K562 (cell line): ENCODE data around the gene DNA2. TPM values are rescaled to one million over a fixed set of nuclear protein-coding genes. Genes with fewer than 3 reads are reported as not detected.

Experiments used
- ATAC-seq: fragments of 200-7000 bp; cut with Tn5 transposase; 3 replicates; pipeline ENCODE4 v1.9.1; 2020; ENCODE audit warnings: moderate library complexity
- BruUV-seq: library from RNA; stranded (reverse); fragments of 400-500 nt; replicated peaks from 2 replicates; lab custom pipeline; 2021; lab: Mats Ljungman, UMichigan
- CTCF ChIA-PET: fragments of 300-600 bp; formaldehyde crosslinking; extraction: SDS; loops from one replicate; lab custom pipeline; 2021; ENCODE audit warnings: low intra/inter-chr PET ratio; lab: Yijun Ruan, JAX
- POLR2A ChIA-PET: fragments of 300-600, 350-650 bp; sonication (Branson Sonifier 250); formaldehyde crosslinking; extraction: SDS; loops from one replicate; lab custom pipeline; 2021; ENCODE audit warnings: antibody characterized with exemption, inconsistent platforms; lab: Yijun Ruan, JAX
- DNase-seq, 4 experiments: peaks; one replicate each; pipeline versions ENCODE4 v3.0.0 to v3.0.0-alpha.2; 2011 to 2018; ENCODE audit warnings: low spot score in 3 of 4, mixed read lengths in 3 of 4; ENCODE audit errors: extremely low read depth in 1 of 4
- FAIRE-seq: peaks from 2 replicates; lab custom pipeline; 2011; peaks lifted over from hg19 to GRCh38; lab: Jason Lieb, UNC
- H2AFZ ChIP-seq: 2 replicates; pipeline ENCODE4 v1.6.0; 2011; ENCODE audit warnings: low read depth, low read length, control low read depth, inconsistent platforms
- H3K27ac ChIP-seq: fragments of 200-600 bp; 3 replicates; pipeline ENCODE4 v1.8.0; 2011; ENCODE audit warnings: low read depth, mild to moderate bottlenecking, control low read depth, inconsistent platforms, low read length, moderate library complexity, mixed read lengths; ENCODE audit errors: extremely low read depth
- H3K27me3 ChIP-seq, 2 experiments: fragments of 300-600 bp in 1 of 2; 2 replicates in 1 of 2; 3 replicates in 1 of 2; pipeline versions ENCODE4 v1.6.0 to v1.8.0; 2011; ENCODE audit warnings: inconsistent platforms in 2 of 2, low read length in 2 of 2, mild to moderate bottlenecking in 1 of 2, mixed read lengths in 1 of 2, moderate library complexity in 1 of 2; ENCODE audit not compliant: control insufficient read depth in 2 of 2, insufficient read depth in 2 of 2
- H3K36me3 ChIP-seq: fragments of 300-600 bp; 3 replicates; pipeline ENCODE4 v1.8.0; 2011; ENCODE audit warnings: mild to moderate bottlenecking, low read length, inconsistent platforms; ENCODE audit not compliant: control insufficient read depth, insufficient read depth
- H3K4me1 ChIP-seq, 2 experiments: fragments of 200-600 bp in 1 of 2; replicated peaks in 1 of 2; 2 replicates in 1 of 2; 3 replicates in 1 of 2; pipeline versions ENCODE4 v1.5.1 to v1.8.0; 2011; ENCODE audit warnings: inconsistent platforms in 2 of 2, low read length in 2 of 2, mild to moderate bottlenecking in 1 of 2, mixed read lengths in 1 of 2, moderate library complexity in 1 of 2; ENCODE audit not compliant: control insufficient read depth in 2 of 2, insufficient read depth in 2 of 2
- H3K4me2 ChIP-seq: 2 replicates; pipeline ENCODE4 v1.6.1; 2011; ENCODE audit warnings: low read length, control low read depth, inconsistent platforms, mixed read lengths; ENCODE audit not compliant: insufficient read depth
- H3K4me3 ChIP-seq: fragments of 200-600 bp; sonication (generic), shearing (Covaris generic); 2 replicates; pipeline ENCODE4 v1.5.1; 2016; ENCODE audit warnings: control low read depth, inconsistent platforms
- H3K79me2 ChIP-seq: fragments of 200-600 bp; 3 replicates; pipeline ENCODE4 v1.8.0; 2011; ENCODE audit warnings: low read length, inconsistent platforms; ENCODE audit not compliant: control insufficient read depth, insufficient read depth
- H3K9ac ChIP-seq, 2 experiments: 2 replicates each; pipeline versions ENCODE4 v1.6.0 to v1.6.1; 2011; ENCODE audit warnings: low read depth in 2 of 2, low read length in 2 of 2, control low read depth in 1 of 2, inconsistent platforms in 1 of 2, mild to moderate bottlenecking in 1 of 2, mixed read lengths in 1 of 2; ENCODE audit not compliant: insufficient read depth in 1 of 2
- H3K9me1 ChIP-seq: one replicate; pipeline ENCODE4 v1.6.0; 2011; ENCODE audit warnings: inconsistent platforms, mild to moderate bottlenecking, low read length, moderate library complexity; ENCODE audit not compliant: control insufficient read depth, insufficient read depth
- H3K9me3 ChIP-seq: replicated peaks from 2 replicates; pipeline ENCODE4 v1.5.1; 2011; ENCODE audit warnings: low read depth, low read length, inconsistent platforms; ENCODE audit not compliant: control insufficient read depth, insufficient read depth
- H4K20me1 ChIP-seq: replicated peaks from 2 replicates; pipeline ENCODE4 v1.6.1; 2011; ENCODE audit warnings: low read length, inconsistent platforms, mixed read lengths; ENCODE audit not compliant: control insufficient read depth, insufficient read depth
- HOXB6 ChIP-seq: fragments of 250-450 bp; sonication (Bioruptor Pico); IDR thresholded peaks from 2 replicates; pipeline ENCODE4 v1.5.1; 2022; ENCODE audit warnings: mild to moderate bottlenecking, borderline replicate concordance
- KDM5B ChIP-seq: fragments of 200-600 bp; sonication (generic); IDR thresholded peaks from 2 replicates; pipeline ENCODE4 v1.6.1; 2012; ENCODE audit warnings: low read depth, mild to moderate bottlenecking, moderate library complexity, low read length, control low read depth, inconsistent platforms; ENCODE audit not compliant: insufficient replicate concordance
- NCOA1 ChIP-seq: fragments of 450-650 bp; IDR thresholded peaks from 2 replicates; pipeline ENCODE4 v1.6.1; 2016; ENCODE audit warnings: low read depth
- POLR3G ChIP-seq: IDR thresholded peaks from 2 replicates; pipeline ENCODE4 v1.6.1; 2011; ENCODE audit not compliant: insufficient read length, insufficient replicate concordance; ENCODE audit errors: extremely low read depth
- RAD51 ChIP-seq: fragments of 450-650 bp; IDR thresholded peaks from 2 replicates; pipeline ENCODE4 v1.7.1; 2016; ENCODE audit warnings: low read depth, mild to moderate bottlenecking, borderline replicate concordance
- SMC3 ChIP-seq: conservative IDR thresholded peaks from 2 replicates; pipeline ENCODE4 v1.6.1; 2011; ENCODE audit warnings: low read depth, low read length, improper control_type of control experiment; ENCODE audit not compliant: insufficient read depth
- SP2 ChIP-seq: IDR thresholded peaks from 2 replicates; pipeline ENCODE4 v1.6.1; 2011; ENCODE audit warnings: mild to moderate bottlenecking, low read depth, low read length, moderate library complexity; ENCODE audit not compliant: poor library complexity, severe bottlenecking; ENCODE audit errors: extremely low read depth
- SRSF1 ChIP-seq: fragments of 200-400 bp; formaldehyde crosslinking; IDR thresholded peaks from 2 replicates; pipeline ENCODE4 v1.6.1; 2017; ENCODE audit warnings: mild to moderate bottlenecking, low read depth, low read length, moderate library complexity
- TAL1 ChIP-seq: fragments of 450-650 bp; IDR thresholded peaks from 2 replicates; pipeline ENCODE4 v1.6.1; 2016; ENCODE audit warnings: mild to moderate bottlenecking
- TEAD2 ChIP-seq: fragments of 450-650 bp; IDR thresholded peaks from 2 replicates; pipeline ENCODE4 v1.6.1; 2016; ENCODE audit warnings: missing genetic modification characterization, control low read depth, missing compliant biosample characterization
- ZC3H11A ChIP-seq: IDR thresholded peaks from 2 replicates; pipeline ENCODE4 v1.6.1; 2012; ENCODE audit warnings: low read depth, low read length, improper control_type of control experiment
- ZNF197 ChIP-seq: fragments of 200-800 bp; sonication (Bioruptor generic); IDR thresholded peaks from 2 replicates; pipeline ENCODE4 v1.6.1; 2016; ENCODE audit warnings: low read depth, missing genetic modification characterization, missing compliant biosample characterization
- ZNF263 ChIP-seq: sonication (generic); formaldehyde crosslinking; IDR thresholded peaks from 2 replicates; pipeline ENCODE4 v1.8.0; 2022; ENCODE audit warnings: mild to moderate bottlenecking, missing genetic modification reagents, borderline replicate concordance
- ZNF561 ChIP-seq: fragments of 450-650 bp; formaldehyde crosslinking; conservative IDR thresholded peaks from 2 replicates; pipeline ENCODE4 v1.4.0; 2020; ENCODE audit warnings: mild to moderate bottlenecking, moderate library complexity
- WGBS: fragments of 100-300 bp; shearing (Covaris generic); methylation state at CpG from one replicate; pipeline ENCODE4 v1.1.6; 2016; ENCODE audit warnings: low coverage, mixed read lengths; ENCODE audit not compliant: insufficient coverage; ENCODE audit errors: missing lambda C conversion rate; 5-methylcytosine and 5-hydroxymethylcytosine counted together
- in situ Hi-C: fragments of 300-500 bp; cut with MboI; formaldehyde crosslinking; loops from 4 replicates; pipeline ENCODE4 v1.15.0; 2018; ENCODE audit warnings: inconsistent platforms, mixed read lengths
- intact Hi-C: fragments of 100-400 bp; cut with micrococcal nuclease; formaldehyde crosslinking; loops from 2 replicates; pipeline ENCODE4 v1.14.2; 2022
- polyA plus RNA-seq, 8 experiments: library from polyadenylated mRNA; depleted of rRNA in 4 of 8; stranded (reverse) in 5 of 8; unstranded in 3 of 8; fragments of >200 nt; fragmentation: Nextera tagmentation in 2 of 8; fragmentation: Illumina TruSeq in 1 of 8; extraction: Ambion mirVana in 2 of 8; extraction: Trizol in 1 of 8; gene quantifications; 2 replicates each; pipeline versions ENCODE4 v1.2.1 to v1.2.3, GENCODE V29; 2011 to 2014; ENCODE audit warnings: inconsistent platforms in 1 of 8, missing spikeins in 1 of 8
- total RNA-seq, 7 experiments: library from RNA; depleted of rRNA in 6 of 7; stranded (reverse); fragments of >200 nt in 6 of 7; fragmentation: Illumina TruSeq in 2 of 7; extraction: Trizol in 2 of 7; gene quantifications; 2 replicates each; pipeline versions ENCODE4 v1.2.1 to v1.2.3, GENCODE V29; 2011 to 2021; ENCODE audit warnings: low replicate concordance in 1 of 7
- TF ChIP-seq, protein P1 (sequence below), 3 experiments: fragments of 200-800 bp in 1 of 3; sonication (Bioruptor generic) in 1 of 3; sonication (generic) in 1 of 3; formaldehyde crosslinking in 1 of 3; IDR thresholded peaks; 2 replicates each; pipeline versions ENCODE4 v1.6.1 to v1.8.0; 2016 to 2022; ENCODE audit warnings: mild to moderate bottlenecking in 2 of 3, missing compliant biosample characterization in 2 of 3, missing genetic modification characterization in 2 of 3, missing genetic modification reagents in 1 of 3
- TF ChIP-seq, protein P2 (sequence below): conservative IDR thresholded peaks from 2 replicates; pipeline ENCODE4 v1.6.1; 2011; ENCODE audit warnings: low read depth, mild to moderate bottlenecking, low read length; ENCODE audit not compliant: control insufficient read depth
- TF ChIP-seq, protein P3 (sequence below): fragments of 450-650 bp; IDR thresholded peaks from 2 replicates; pipeline ENCODE4 v1.6.1; 2016

Gene DNA2
- total and polyA plus RNA-seq, 9 of the 15 experiments (the other 6 are each of a cell fraction or from before 2014, with no cell fraction given) = 24.6 to 51.4 (median 40.8) TPM

DNA sequence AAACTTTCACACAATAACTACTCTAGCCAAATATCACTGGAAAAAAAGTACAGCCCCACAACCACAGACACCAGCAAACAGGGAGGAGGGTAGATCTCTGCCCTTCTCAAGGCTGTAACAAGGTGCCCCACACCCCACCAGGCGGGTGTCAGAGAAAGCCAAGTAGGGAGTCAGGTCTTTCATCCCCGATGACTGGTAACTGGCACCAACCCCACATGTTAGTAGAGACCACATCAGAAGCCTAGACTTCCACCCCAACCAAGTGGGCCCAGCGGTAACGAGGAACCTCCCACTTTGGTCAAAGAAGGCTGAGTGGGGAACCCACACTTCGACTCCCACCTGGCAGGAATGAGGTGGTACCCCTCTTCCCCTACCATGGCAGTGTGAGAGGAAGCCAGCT is 48.3 kb downstream of the DNA2 start:
- no TSS peak for BruUV-seq
- no peak overlapping the region for H3K4me3 ChIP-seq
- no peak for ATAC-seq
- no peak for FAIRE-seq
- no peaks in the 10 kb centered on the region for H4K20me1 ChIP-seq
- POLR2A ChIA-PET = interaction anchor here (1.8 to 2.0 kb wide), 2 partner anchors 11 to 12 kb away, joined by 4 to 12 read pairs; no protein-coding TSS in a partner anchor
- no peak overlapping the region for H3K27ac ChIP-seq
- 100% methylated on average over 5 of the region's 5 CpGs for WGBS
- no peak for DNase-seq
- H3K9me1 ChIP-seq = no peaks in the 10 kb centered on the region
- peak overlapping the region in 1 of 2 experiments; percentile 37; a peak in 1 of 4 replicates for H3K9ac ChIP-seq
- no peaks in the 10 kb centered on the region for H3K79me2 ChIP-seq
- in situ Hi-C loops (no loop called here), intact Hi-C loops (no loop called here)
- H3K4me2 ChIP-seq = no peak overlapping the region
- H3K27me3 ChIP-seq = no peaks in the 10 kb centered on the region
- no peak for TF ChIP-seq ZNF197 (CRISPR knock-in tag)
- TF ChIP-seq TAL1 = no peak
- TF ChIP-seq, protein P1, sequence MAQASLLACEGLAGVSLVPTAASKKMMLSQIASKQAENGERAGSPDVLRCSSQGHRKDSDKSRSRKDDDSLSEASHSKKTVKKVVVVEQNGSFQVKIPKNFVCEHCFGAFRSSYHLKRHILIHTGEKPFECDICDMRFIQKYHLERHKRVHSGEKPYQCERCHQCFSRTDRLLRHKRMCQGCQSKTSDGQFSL (CRISPR knock-in tag; IDR thresholded peaks at IDR 0.05) = no peak
- TF ChIP-seq, protein P1 (tag; IDR thresholded peaks at IDR 0.05) = no peak
- TF ChIP-seq, protein P2, sequence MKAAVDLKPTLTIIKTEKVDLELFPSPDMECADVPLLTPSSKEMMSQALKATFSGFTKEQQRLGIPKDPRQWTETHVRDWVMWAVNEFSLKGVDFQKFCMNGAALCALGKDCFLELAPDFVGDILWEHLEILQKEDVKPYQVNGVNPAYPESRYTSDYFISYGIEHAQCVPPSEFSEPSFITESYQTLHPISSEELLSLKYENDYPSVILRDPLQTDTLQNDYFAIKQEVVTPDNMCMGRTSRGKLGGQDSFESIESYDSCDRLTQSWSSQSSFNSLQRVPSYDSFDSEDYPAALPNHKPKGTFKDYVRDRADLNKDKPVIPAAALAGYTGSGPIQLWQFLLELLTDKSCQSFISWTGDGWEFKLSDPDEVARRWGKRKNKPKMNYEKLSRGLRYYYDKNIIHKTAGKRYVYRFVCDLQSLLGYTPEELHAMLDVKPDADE = no peak
- no peak for TF ChIP-seq POLR3G
- no peak for TF ChIP-seq HOXB6 (CRISPR knock-in tag)
- no peak for TF ChIP-seq ZNF263 (CRISPR knock-in tag)
- TF ChIP-seq SRSF1 = no peak
- no peak for TF ChIP-seq SMC3
- TF ChIP-seq, protein P3, sequence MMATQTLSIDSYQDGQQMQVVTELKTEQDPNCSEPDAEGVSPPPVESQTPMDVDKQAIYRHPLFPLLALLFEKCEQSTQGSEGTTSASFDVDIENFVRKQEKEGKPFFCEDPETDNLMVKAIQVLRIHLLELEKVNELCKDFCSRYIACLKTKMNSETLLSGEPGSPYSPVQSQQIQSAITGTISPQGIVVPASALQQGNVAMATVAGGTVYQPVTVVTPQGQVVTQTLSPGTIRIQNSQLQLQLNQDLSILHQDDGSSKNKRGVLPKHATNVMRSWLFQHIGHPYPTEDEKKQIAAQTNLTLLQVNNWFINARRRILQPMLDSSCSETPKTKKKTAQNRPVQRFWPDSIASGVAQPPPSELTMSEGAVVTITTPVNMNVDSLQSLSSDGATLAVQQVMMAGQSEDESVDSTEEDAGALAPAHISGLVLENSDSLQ = no peak
- no peak for TF ChIP-seq NCOA1
- no peak for TF ChIP-seq ZC3H11A
- no peak for TF ChIP-seq ZNF561 (CRISPR knock-in tag)
- no peak for TF ChIP-seq SP2
- TF ChIP-seq TEAD2 = no peak
- TF ChIP-seq KDM5B = no peak
- TF ChIP-seq RAD51 = no peak
- H2AFZ ChIP-seq = no peak overlapping the region
- H3K4me1 ChIP-seq = no peaks in the 10 kb centered on the region
- CTCF ChIA-PET = no interaction called here
- H3K36me3 ChIP-seq = peaks cover 78% of the 10 kb centered on the region
- H3K9me3 ChIP-seq = no peaks in the 10 kb centered on the region
